ENCODE results near the gene CDH13. TPM values are rescaled to one million over a fixed set of nuclear protein-coding genes. Genes with fewer than 3 reads are reported as not detected.

CDH13 gene
- polyA plus RNA-seq, 1 donor from 2014 or later = 3.2 TPM

- H3K79me2 ChIP-seq (replicated peaks; ENCODE audit: insufficient read depth, low read length) = no peaks in the 10 kb centered on the region
- H3K4me2 ChIP-seq (ENCODE audit: low read length) = no peak overlapping the region
- no peak overlapping the region for H3K4me3 ChIP-seq (ENCODE audit: low read length)
- no peaks in the 10 kb centered on the region for H3K27me3 ChIP-seq (ENCODE audit: insufficient read depth, low read depth, low read length)
- no peak overlapping the region for H3K9ac ChIP-seq (ENCODE audit: low read length)
- TF ChIP-seq POLR2AphosphoS5 (IDR thresholded peaks at IDR 0.05) (no peak), TAF1 (IDR thresholded peaks at IDR 0.05; ENCODE audit: low read depth) (no peak), MXI1 (conservative IDR thresholded peaks at IDR 0.05; ENCODE audit: poor library complexity, severe bottlenecking) (no peak), EZH2 (IDR thresholded peaks at IDR 0.05; ENCODE audit: borderline replicate concordance, insufficient read depth, low read length, poor library complexity, severe bottlenecking) (no peak), REST (IDR thresholded peaks at IDR 0.05; ENCODE audit: borderline replicate concordance) (no peak), RAD21 (conservative IDR thresholded peaks at IDR 0.05) (no peak), SMC3 (conservative IDR thresholded peaks at IDR 0.05; ENCODE audit: poor library complexity) (no peak), CTCF (IDR thresholded peaks at IDR 0.05; ENCODE audit: poor library complexity, severe bottlenecking) (no peak), EP300 (conservative IDR thresholded peaks at IDR 0.05; ENCODE audit: poor library complexity, severe bottlenecking) (no peak)
- H3K9me2 ChIP-seq (ENCODE audit: insufficient read depth, low read length) = no peaks in the 10 kb centered on the region
- H3K27ac ChIP-seq (ENCODE audit: low read length) = no peak overlapping the region
- H4K20me1 ChIP-seq (ENCODE audit: insufficient read depth) = no peaks in the 10 kb centered on the region
- H3K9me3 ChIP-seq (ENCODE audit: low read length) = no peaks in the 10 kb centered on the region
- no peaks in the 10 kb centered on the region for H3F3A ChIP-seq (ENCODE audit: insufficient read depth, low read length, poor library complexity, severe bottlenecking)
- no peak overlapping the region for H2AFZ ChIP-seq (ENCODE audit: low read depth, low read length)
- no peaks in the 10 kb centered on the region for H3K36me3 ChIP-seq (ENCODE audit: insufficient read depth, low read length)
Measured at GRCh38 chr16:83305092-83305491, 678.3 kb downstream of the CDH13 start.

GRCh38 chr16:83306961-83307593 lies 680.3 kb downstream of the CDH13 start:
- Histone ChIP-seq H3K4me3 (ENCODE audit: low read length) (no peak overlapping the region), H3K36me3 (ENCODE audit: insufficient read depth, low read length) (no peaks in the 10 kb centered on the region), H3K9ac (ENCODE audit: low read length) (no peak overlapping the region), H3F3A (ENCODE audit: insufficient read depth, low read length, poor library complexity, severe bottlenecking) (no peaks in the 10 kb centered on the region), H4K20me1 (ENCODE audit: insufficient read depth) (no peaks in the 10 kb centered on the region), H3K27ac (ENCODE audit: low read length) (no peak overlapping the region), H3K9me2 (ENCODE audit: insufficient read depth, low read length) (no peaks in the 10 kb centered on the region), H3K79me2 (replicated peaks; ENCODE audit: insufficient read depth, low read length) (no peaks in the 10 kb centered on the region), H3K4me2 (ENCODE audit: low read length) (no peak overlapping the region), H2AFZ (ENCODE audit: low read depth, low read length) (no peak overlapping the region), H3K27me3 (ENCODE audit: insufficient read depth, low read depth, low read length) (no peaks in the 10 kb centered on the region), H3K9me3 (ENCODE audit: low read length) (no peaks in the 10 kb centered on the region)
- no peak for TF ChIP-seq MXI1 (conservative IDR thresholded peaks at IDR 0.05; ENCODE audit: poor library complexity, severe bottlenecking)
- TF ChIP-seq RAD21 (conservative IDR thresholded peaks at IDR 0.05) = no peak
- TF ChIP-seq EP300 (conservative IDR thresholded peaks at IDR 0.05; ENCODE audit: poor library complexity, severe bottlenecking) = no peak
- no peak for TF ChIP-seq EZH2 (IDR thresholded peaks at IDR 0.05; ENCODE audit: borderline replicate concordance, insufficient read depth, low read length, poor library complexity, severe bottlenecking)
- no peak for TF ChIP-seq CTCF (IDR thresholded peaks at IDR 0.05; ENCODE audit: poor library complexity, severe bottlenecking)
- TF ChIP-seq REST (IDR thresholded peaks at IDR 0.05; ENCODE audit: borderline replicate concordance) = no peak
- no peak for TF ChIP-seq SMC3 (conservative IDR thresholded peaks at IDR 0.05; ENCODE audit: poor library complexity)
- no peak for TF ChIP-seq POLR2AphosphoS5 (IDR thresholded peaks at IDR 0.05)
- no peak for TF ChIP-seq TAF1 (IDR thresholded peaks at IDR 0.05; ENCODE audit: low read depth)

Measured in neural cell (in vitro differentiated cells).